ENCODE data around the gene PHF12.

DNA sequence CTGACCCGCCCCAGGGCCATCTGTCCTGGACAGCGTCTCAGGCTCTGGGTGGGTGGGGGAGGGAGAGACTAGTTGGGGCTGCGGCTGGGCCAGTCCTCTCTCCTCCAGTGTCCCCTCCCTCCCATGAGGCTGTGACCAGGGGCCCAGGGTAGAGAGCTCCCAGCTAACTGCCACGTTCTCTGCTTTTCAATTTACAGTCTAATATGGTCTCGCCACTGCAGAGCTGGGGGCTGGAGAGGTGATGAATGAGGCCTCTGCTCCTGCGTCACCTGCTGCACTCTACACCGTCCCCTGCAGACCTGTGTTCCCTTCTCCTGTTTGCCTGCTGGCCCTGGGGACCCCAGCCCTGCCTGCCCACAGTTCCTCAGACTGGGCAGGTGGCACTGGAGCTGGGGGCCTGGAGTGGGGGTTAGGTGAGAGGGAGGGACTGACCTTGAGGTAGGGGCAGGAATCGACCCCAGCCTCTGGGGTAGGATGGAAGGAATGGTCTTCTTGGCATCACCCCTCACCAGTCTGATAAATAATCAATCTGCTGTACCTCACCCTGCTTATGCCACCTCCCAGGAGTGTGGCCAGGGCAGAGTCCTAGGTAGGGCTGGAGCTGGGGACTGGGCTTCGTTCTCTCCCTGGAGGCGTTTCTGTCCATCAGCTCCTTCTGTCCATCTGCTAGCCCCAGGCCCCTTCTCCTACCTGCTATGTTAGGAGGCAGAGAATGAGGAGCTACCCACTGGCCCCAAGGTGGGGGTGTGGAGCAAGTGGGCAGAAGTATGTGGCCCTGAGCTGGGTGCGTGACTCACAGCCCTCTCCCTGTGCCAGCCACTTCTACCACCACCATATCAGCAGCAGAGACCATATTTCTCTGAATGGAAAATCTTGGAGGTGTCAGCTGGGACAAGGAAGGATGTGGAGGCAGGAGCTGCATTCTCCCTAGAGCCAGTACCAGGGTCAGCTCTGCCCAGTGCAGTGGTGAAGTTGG is 41.6 kb upstream of the PHF12 start:
- TF ChIP-seq, protein P1, sequence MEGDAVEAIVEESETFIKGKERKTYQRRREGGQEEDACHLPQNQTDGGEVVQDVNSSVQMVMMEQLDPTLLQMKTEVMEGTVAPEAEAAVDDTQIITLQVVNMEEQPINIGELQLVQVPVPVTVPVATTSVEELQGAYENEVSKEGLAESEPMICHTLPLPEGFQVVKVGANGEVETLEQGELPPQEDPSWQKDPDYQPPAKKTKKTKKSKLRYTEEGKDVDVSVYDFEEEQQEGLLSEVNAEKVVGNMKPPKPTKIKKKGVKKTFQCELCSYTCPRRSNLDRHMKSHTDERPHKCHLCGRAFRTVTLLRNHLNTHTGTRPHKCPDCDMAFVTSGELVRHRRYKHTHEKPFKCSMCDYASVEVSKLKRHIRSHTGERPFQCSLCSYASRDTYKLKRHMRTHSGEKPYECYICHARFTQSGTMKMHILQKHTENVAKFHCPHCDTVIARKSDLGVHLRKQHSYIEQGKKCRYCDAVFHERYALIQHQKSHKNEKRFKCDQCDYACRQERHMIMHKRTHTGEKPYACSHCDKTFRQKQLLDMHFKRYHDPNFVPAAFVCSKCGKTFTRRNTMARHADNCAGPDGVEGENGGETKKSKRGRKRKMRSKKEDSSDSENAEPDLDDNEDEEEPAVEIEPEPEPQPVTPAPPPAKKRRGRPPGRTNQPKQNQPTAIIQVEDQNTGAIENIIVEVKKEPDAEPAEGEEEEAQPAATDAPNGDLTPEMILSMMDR (IDR thresholded peaks at IDR 0.05), result no peak
- TF ChIP-seq POLR2A (IDR thresholded peaks at IDR 0.05; ENCODE audit: low read depth) (no peak), POLR2AphosphoS5 (IDR thresholded peaks at IDR 0.05) (no peak), EP300 (IDR thresholded peaks at IDR 0.05) (no peak)
